ENCODE measurements around the gene ASCC3.

Gene ASCC3

DNA sequence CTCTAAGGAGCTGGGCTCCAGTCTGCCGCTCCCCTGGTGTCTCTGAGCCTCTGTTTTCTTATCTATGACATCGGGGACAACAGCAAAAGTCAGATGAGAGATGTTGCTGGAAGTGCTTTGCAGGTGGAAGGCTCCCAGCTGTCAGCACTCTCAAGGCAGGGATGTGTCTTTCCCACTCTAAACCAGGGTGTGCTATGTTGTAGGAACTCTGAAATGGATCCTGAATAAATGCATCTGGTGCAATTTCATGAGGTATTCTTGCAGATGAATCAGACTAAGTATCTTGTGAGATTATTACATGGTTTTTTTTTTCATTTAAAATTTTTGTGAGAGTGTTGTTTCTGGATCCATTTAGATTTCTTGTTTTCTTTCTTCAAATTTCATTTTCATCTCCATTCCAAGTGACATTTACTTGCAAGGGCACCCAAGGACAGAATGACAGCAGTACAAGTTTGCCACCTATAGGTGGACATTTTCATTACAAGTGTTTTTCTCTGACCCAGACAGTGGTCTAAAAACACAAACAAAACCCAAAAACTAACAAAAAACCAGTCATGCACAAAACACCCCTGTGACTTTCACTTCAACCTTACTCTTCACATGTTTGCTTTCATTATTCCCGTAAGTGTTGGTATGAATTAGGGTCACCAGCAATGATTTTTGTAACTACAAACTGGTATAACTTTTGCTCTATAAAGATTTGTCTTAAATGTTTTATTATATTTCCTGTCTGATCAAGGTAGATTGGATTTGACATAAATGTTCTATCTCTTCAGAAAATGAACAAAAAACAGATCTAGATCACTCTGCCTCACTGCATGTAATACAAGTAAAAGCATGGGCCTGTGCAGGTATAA lies 401.7 kb downstream of the ASCC3 start:
- Histone ChIP-seq H3K9ac (ENCODE audit: low read depth, low read length) (no peak overlapping the region), H3K9me3 (ENCODE audit: insufficient read depth, low read depth, low read length) (no peaks in the 10 kb centered on the region), H3K36me3 (ENCODE audit: insufficient read depth, low read depth, low read length) (no peaks in the 10 kb centered on the region), H3K27ac (ENCODE audit: low read length) (no peak overlapping the region), H3K4me1 (ENCODE audit: insufficient read depth, low read length) (no peaks in the 10 kb centered on the region), H3K27me3 (ENCODE audit: insufficient read depth, low read length) (no peaks in the 10 kb centered on the region), H3K4me3 (ENCODE audit: low read length) (no peak overlapping the region)

DNA sequence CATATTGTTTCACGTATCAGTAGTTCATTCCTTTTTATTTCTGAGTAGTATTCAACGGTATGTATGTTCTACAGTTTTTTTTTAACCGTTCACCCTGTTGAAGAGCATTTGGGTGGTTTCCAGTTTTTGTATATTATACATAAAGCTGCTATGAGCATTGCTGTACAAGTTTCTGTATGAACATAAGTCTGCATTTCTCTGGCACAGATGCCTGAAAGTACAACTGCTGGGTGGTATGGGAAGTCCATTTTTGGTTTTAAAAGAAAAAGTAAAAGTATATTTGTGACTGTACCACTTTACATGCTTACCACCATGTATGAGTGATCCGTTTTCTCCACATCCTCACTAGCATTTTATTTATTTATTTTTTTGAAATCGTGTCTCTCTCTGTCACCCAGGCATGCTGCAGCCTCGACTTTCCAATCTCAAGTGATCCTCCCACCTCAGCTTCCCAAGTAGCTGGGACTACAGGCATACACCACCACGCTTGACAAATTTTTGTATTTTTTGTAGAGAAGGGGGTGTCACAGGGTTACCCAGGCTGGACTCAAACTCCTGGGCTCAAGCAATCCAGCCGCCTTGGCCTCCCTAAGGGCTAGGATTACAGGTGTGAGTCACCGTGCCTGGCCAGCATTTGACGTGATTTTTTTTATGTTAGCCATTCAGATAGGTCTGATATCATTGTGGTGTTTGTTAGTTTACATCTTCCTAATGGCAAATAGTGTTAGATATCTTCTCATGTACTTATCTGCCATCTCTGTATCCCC lies 405.4 kb downstream of the ASCC3 start:
- H3K27me3 ChIP-seq (ENCODE audit: insufficient read depth, low read length), result peaks cover 25% of the 10 kb centered on the region
- H3K9me3 ChIP-seq (ENCODE audit: insufficient read depth, low read depth, low read length), result no peaks in the 10 kb centered on the region
- no peak overlapping the region for H3K9ac ChIP-seq (ENCODE audit: low read depth, low read length)
- H3K27ac ChIP-seq (ENCODE audit: low read length), result no peak overlapping the region
- no peak overlapping the region for H3K4me3 ChIP-seq (ENCODE audit: low read length)
- no peaks in the 10 kb centered on the region for H3K4me1 ChIP-seq (ENCODE audit: insufficient read depth, low read length)
- no peaks in the 10 kb centered on the region for H3K36me3 ChIP-seq (ENCODE audit: insufficient read depth, low read depth, low read length)

DNA sequence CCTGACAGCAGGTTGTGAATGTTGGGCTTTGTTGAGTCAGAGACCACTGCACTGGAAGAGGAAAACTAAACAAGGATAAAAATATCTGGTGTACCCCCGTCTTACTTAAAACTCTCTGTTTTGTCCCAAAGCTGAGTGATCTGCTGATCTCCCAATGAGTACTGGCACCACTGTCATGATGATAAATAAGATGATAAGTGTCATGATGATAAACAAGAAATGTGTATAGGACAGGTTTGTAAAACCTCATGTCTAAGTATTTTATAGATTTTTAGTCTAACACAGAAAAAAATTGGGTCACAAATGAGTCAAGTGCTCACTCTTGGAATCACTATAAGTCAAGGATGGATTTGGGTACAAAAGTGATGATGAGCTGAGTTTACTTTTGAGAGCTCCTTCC lies 407.9 kb downstream of the ASCC3 start:
- no peaks in the 10 kb centered on the region for H3K36me3 ChIP-seq (ENCODE audit: insufficient read depth, low read depth, low read length)
- peaks cover 51% of the 10 kb centered on the region for H3K27me3 ChIP-seq (ENCODE audit: insufficient read depth, low read length)
- H3K4me3 ChIP-seq (ENCODE audit: low read length), result no peak overlapping the region
- no peaks in the 10 kb centered on the region for H3K9me3 ChIP-seq (ENCODE audit: insufficient read depth, low read depth, low read length)
- no peak overlapping the region for H3K27ac ChIP-seq (ENCODE audit: low read length)
- no peaks in the 10 kb centered on the region for H3K4me1 ChIP-seq (ENCODE audit: insufficient read depth, low read length)
- no peak overlapping the region for H3K9ac ChIP-seq (ENCODE audit: low read depth, low read length)

DNA sequence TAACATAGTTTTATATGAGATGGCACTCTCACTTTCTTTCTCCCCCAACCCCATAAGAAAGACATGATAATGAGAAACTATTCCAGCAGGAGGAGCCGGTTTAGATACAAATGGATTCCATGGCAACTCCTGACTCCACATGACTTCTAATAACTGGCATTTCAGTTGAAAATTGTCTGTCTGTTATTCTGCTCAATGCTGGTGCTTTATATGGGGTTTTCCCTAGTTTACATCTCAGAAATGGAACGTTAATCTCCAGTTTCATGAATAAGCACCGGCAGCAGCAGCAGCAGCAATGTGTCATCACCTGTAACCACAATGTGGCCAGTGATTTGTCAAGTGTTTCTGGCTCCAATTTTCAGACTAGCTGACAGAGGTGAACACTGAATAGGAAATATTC lies 408.5 kb downstream of the ASCC3 start:
- H3K9me3 ChIP-seq (ENCODE audit: insufficient read depth, low read depth, low read length), result no peaks in the 10 kb centered on the region
- H3K27me3 ChIP-seq (ENCODE audit: insufficient read depth, low read length), result peaks cover 56% of the 10 kb centered on the region
- H3K4me3 ChIP-seq (ENCODE audit: low read length), result no peak overlapping the region
- H3K27ac ChIP-seq (ENCODE audit: low read length), result no peak overlapping the region
- no peaks in the 10 kb centered on the region for H3K36me3 ChIP-seq (ENCODE audit: insufficient read depth, low read depth, low read length)
- no peaks in the 10 kb centered on the region for H3K4me1 ChIP-seq (ENCODE audit: insufficient read depth, low read length)
- no peak overlapping the region for H3K9ac ChIP-seq (ENCODE audit: low read depth, low read length)

DNA sequence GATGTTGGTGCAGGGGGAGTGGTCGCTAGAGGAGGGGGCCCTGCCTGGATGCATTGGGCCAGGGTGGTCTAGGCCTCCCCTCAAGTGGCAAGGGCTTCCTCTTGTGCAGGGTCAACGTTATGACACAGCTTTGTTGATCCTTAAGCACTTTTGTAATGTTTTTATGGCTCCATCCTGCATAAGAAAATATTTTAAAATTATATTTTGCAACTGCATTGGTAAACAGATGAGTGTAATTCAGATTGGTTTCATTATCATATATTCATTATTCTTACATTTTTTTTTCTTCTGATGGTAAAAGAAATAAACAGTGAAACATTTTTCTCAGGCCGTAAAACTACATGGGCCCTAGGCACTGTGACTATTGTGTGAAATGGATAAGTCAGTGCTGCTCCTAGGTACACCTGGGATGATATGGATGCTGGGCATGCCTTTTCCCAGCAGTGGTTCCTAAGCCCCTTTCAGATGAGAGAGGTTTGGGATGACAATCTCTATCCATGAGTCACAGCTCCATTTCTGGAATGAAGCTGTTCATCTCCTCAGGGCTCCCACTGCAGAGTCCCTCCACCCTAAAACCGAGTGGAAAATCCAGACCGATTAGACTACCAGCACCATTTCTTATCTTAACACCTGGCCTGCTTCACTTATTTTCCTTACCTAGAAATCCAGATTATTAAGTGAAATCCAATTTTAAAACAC lies 410.6 kb downstream of the ASCC3 start:
- peaks cover 77% of the 10 kb centered on the region for H3K27me3 ChIP-seq (ENCODE audit: insufficient read depth, low read length)
- peaks cover 4% of the 10 kb centered on the region; the same call in 1 of the 2 replicates for H3K4me1 ChIP-seq (ENCODE audit: insufficient read depth, low read length)
- no peak overlapping the region for H3K27ac ChIP-seq (ENCODE audit: low read length)
- H3K4me3 ChIP-seq (ENCODE audit: low read length), result no peak overlapping the region
- no peak overlapping the region for H3K9ac ChIP-seq (ENCODE audit: low read depth, low read length)
- no peaks in the 10 kb centered on the region for H3K9me3 ChIP-seq (ENCODE audit: insufficient read depth, low read depth, low read length)
- no peaks in the 10 kb centered on the region for H3K36me3 ChIP-seq (ENCODE audit: insufficient read depth, low read depth, low read length)

DNA sequence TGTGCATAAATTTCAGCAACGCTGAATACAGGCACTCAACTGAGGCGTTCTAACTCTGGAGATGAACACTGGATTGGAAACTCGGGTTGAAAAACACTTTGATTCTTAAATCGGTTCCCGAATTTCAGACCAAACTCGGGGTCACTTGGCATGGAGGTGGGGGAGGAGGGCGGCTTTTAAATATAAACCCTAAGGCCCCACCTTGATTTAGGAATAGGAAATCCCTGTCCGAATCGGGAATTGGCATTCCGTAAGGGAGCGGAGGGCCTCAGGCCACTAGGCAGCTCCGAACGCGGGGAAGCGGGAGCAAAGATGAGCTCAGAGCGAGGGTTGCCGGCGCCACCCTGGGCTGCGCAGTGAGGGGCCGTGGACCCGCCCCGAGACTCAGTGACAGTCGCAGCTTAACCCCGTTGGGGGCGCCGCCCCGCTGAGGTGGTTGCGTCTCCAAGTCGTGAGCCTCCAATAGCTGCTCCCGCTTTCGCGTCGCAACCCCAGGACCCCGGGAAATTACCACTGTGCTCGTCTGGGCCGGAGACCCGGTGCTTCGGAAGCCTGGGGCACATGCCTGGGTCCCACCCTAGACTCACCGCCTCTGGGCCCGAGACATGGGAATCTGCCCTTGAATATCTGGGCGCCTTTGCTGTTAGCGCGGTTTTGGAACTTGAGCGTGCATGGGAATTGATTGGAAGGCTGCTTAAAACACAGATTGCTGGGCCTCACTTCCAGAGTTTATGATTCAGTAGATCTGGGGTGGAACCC lies 411.8 kb downstream of the ASCC3 start:
- Histone ChIP-seq H3K4me1 (ENCODE audit: insufficient read depth, low read length) (peaks cover 4% of the 10 kb centered on the region; the same call in 1 of the 2 replicates), H3K27ac (ENCODE audit: low read length) (no peak overlapping the region), H3K27me3 (ENCODE audit: insufficient read depth, low read length) (peaks cover 90% of the 10 kb centered on the region), H3K36me3 (ENCODE audit: insufficient read depth, low read depth, low read length) (no peaks in the 10 kb centered on the region), H3K4me3 (ENCODE audit: low read length) (peak overlapping the region; percentile 33), H3K9me3 (ENCODE audit: insufficient read depth, low read depth, low read length) (no peaks in the 10 kb centered on the region), H3K9ac (ENCODE audit: low read depth, low read length) (no peak overlapping the region)

DNA sequence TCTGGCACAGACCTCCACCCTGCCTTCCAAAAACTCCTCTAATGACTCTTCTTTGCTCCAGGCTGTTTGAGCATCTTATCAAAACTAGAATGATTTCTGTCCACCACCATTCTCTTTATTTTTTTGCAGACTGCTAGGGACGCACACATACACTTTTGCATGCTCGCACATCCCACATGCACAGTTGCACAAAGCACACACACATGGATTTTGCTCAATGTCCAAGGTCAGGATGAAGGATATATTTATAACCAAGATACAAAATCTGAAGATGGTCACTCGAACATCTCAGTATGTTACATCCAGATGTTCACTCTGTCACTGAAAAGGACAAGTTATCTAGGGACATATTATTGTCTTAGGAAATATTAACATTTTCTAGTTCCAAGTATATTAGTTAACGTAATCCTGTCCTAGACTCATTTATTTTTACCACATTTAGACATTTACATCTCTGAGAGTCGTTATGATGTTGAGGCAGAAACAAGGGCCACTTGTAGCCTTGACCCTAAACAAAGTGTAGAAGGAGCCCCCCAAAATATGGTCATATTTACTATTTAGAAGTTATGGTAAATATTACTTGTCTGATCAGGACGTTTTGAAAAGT lies 413.0 kb downstream of the ASCC3 start:
- no peak overlapping the region for H3K9ac ChIP-seq (ENCODE audit: low read depth, low read length)
- peaks cover 4% of the 10 kb centered on the region; the same call in 1 of the 2 replicates for H3K4me1 ChIP-seq (ENCODE audit: insufficient read depth, low read length)
- no peaks in the 10 kb centered on the region for H3K36me3 ChIP-seq (ENCODE audit: insufficient read depth, low read depth, low read length)
- no peaks in the 10 kb centered on the region for H3K9me3 ChIP-seq (ENCODE audit: insufficient read depth, low read depth, low read length)
- H3K27ac ChIP-seq (ENCODE audit: low read length), result no peak overlapping the region
- peaks cover 97% of the 10 kb centered on the region for H3K27me3 ChIP-seq (ENCODE audit: insufficient read depth, low read length)
- H3K4me3 ChIP-seq (ENCODE audit: low read length), result no peak overlapping the region

DNA sequence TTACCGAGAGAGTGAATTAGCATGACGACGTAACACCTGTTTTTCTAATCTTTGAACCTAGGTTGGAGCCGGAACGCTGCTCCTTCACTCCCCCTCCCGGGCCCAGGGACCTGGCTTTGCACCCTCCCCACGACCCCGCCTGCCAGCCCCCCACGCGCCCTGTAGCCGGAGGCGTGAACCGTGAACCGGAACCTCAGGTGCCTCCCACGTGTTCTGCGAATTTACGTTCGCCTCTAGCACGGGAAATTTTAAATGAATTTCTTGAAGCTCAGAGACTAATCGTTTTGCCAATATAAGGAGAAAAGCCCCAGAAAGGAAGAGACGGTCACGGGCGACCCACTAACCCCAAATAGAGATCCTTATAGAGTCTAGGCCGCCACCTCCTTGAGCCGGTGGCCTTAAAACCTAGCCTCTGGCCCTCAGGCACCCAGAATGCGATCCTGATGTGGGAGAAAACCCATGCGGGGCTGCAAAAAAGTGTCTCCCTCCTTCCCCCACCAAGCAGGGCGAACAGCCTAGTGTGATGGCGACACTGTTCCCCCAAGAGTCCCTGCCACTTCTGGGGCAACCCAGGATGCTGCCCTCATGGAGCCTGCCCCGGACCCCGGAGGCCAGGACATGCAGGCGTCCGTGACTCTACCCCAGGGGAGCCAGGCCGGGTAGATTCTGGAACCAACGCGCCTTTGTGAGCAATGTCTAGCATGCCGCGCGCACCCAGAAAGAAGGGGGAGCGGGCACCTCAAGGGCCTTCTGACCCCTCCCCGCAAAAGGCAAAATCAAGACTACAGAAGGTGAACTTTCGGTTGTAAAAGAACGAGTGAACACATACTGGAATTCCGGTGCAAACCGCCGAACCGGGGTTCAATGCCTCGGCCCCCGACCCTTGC lies 413.8 kb downstream of the ASCC3 start:
- H3K9ac ChIP-seq (ENCODE audit: low read depth, low read length), result no peak overlapping the region
- peaks cover 99% of the 10 kb centered on the region for H3K27me3 ChIP-seq (ENCODE audit: insufficient read depth, low read length)
- H3K27ac ChIP-seq (ENCODE audit: low read length), result no peak overlapping the region
- no peaks in the 10 kb centered on the region for H3K9me3 ChIP-seq (ENCODE audit: insufficient read depth, low read depth, low read length)
- peak overlapping the region; percentile 51 for H3K4me3 ChIP-seq (ENCODE audit: low read length)
- H3K4me1 ChIP-seq (ENCODE audit: insufficient read depth, low read length), result peaks cover 7% of the 10 kb centered on the region; the same call in 1 of the 2 replicates
- H3K36me3 ChIP-seq (ENCODE audit: insufficient read depth, low read depth, low read length), result no peaks in the 10 kb centered on the region

DNA sequence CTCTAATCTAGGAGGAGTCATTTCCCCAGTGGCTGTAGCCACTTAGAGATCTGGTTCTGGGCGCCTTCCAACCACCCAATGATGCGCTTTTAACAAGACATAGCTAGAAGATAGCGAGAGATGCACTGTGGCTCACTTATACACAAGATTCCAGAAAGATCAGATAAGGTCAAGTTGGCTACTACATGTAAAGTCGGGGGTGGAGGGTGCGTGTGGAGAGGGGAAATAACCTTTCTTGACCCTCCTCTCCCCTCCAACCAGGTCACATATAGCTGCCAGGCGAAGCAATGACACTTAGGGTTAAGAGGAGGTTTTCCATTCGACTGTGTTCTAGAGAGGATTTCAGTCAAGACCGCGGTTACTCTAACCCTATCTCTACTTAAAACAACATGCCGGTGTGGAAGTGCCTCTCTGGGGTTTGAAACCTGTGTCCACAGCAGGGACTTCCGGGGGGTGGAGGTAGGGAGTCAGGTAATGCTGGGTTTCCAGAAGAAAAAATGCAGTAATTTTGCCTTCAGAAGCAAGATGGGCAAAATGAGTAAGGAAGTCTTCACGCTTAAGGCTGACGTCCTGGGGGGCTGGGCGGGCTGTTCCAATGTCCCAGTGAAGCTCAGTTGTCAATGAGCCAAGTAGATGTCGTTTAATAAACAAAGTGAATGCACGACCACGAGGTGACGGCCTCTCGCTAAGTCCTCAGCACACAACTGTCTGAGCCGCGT lies 414.6 kb downstream of the ASCC3 start:
- Histone ChIP-seq H3K36me3 (ENCODE audit: insufficient read depth, low read depth, low read length) (no peaks in the 10 kb centered on the region), H3K27ac (ENCODE audit: low read length) (no peak overlapping the region), H3K4me1 (ENCODE audit: insufficient read depth, low read length) (peaks cover 15% of the 10 kb centered on the region; the same call in 1 of the 2 replicates), H3K4me3 (ENCODE audit: low read length) (peak overlapping the region; percentile 51), H3K27me3 (ENCODE audit: insufficient read depth, low read length) (peaks cover 100% of the 10 kb centered on the region), H3K9me3 (ENCODE audit: insufficient read depth, low read depth, low read length) (no peaks in the 10 kb centered on the region), H3K9ac (ENCODE audit: low read depth, low read length) (no peak overlapping the region)
